HepG2 (cell line): Measurements from ENCODE around the gene UQCR11. TPM values are rescaled to one million over a fixed set of nuclear protein-coding genes. Genes with fewer than 3 reads are reported as not detected.
A peak's percentile ranks its signal among the peaks of the same experiment; 100 is the strongest.

Experiments
- ASH2L ChIP-seq: fragments of 300-600, 200-600 bp; sonication (generic); IDR thresholded peaks from 2 replicates; pipeline ENCODE4 v1.7.0; 2017; ENCODE audit warnings: low read depth, mild to moderate bottlenecking, moderate library complexity, mixed read lengths, low read length; ENCODE audit not compliant: insufficient read length
- CENPT ChIP-seq: sonication (generic); formaldehyde crosslinking; IDR thresholded peaks from 2 replicates; pipeline ENCODE4 v1.8.0; 2022; ENCODE audit warnings: low read depth, mild to moderate bottlenecking, moderate library complexity, missing genetic modification reagents
- CREM ChIP-seq, 2 experiments: sonication (generic) in 1 of 2; formaldehyde crosslinking in 1 of 2; IDR thresholded peaks; 2 replicates each; pipeline versions ENCODE4 v1.4.0 to v1.6.1; 2016 to 2020; ENCODE audit warnings: antibody characterized with exemption in 1 of 2, mild to moderate bottlenecking in 1 of 2, missing genetic modification reagents in 1 of 2
- DBP ChIP-seq: sonication (generic); formaldehyde crosslinking; IDR thresholded peaks from 2 replicates; pipeline ENCODE4 v1.4.0; 2020; ENCODE audit warnings: missing genetic modification reagents; ENCODE audit errors: not compliant biosample characterization
- ETS1 ChIP-seq: sonication (generic); formaldehyde crosslinking; IDR thresholded peaks from 2 replicates; pipeline ENCODE4 v1.4.0; 2020; ENCODE audit warnings: missing genetic modification reagents
- FOXM1 ChIP-seq: sonication (generic); formaldehyde crosslinking; IDR thresholded peaks from 2 replicates; pipeline ENCODE4 v1.5.0; 2020; ENCODE audit warnings: missing genetic modification reagents
- MYC ChIP-seq: sonication (generic); formaldehyde crosslinking; IDR thresholded peaks from 2 replicates; pipeline ENCODE4 v1.9.0; 2021; ENCODE audit warnings: missing genetic modification reagents, borderline replicate concordance
- MYPOP ChIP-seq: sonication (generic); formaldehyde crosslinking; IDR thresholded peaks from 2 replicates; pipeline ENCODE4 v1.8.1; 2023; ENCODE audit warnings: mild to moderate bottlenecking, moderate library complexity, missing genetic modification reagents
- NFIC ChIP-seq: IDR thresholded peaks from 2 replicates; pipeline ENCODE4 v1.6.1; 2012; ENCODE audit warnings: mild to moderate bottlenecking, low read length, inconsistent platforms
- ONECUT2 ChIP-seq: sonication (generic); formaldehyde crosslinking; IDR thresholded peaks from 2 replicates; pipeline ENCODE4 v1.4.0; 2020; ENCODE audit warnings: missing genetic modification reagents
- POLR2AphosphoS5 ChIP-seq: IDR thresholded peaks from 2 replicates; pipeline ENCODE4 v1.6.1; 2012; ENCODE audit warnings: low read depth, low read length
- RARA ChIP-seq: IDR thresholded peaks from 2 replicates; pipeline ENCODE4 v1.6.1; 2016; ENCODE audit warnings: missing genetic modification reagents, missing compliant biosample characterization
- SOX13 ChIP-seq, 3 experiments: fragments of 450-650 bp in 1 of 3; sonication (generic) in 1 of 3; formaldehyde crosslinking in 1 of 3; IDR thresholded peaks in 2 of 3; conservative IDR thresholded peaks in 1 of 3; 2 replicates each; pipeline versions ENCODE4 v1.5.0 to v1.6.1; 2016 to 2020; ENCODE audit warnings: antibody characterized with exemption in 1 of 3, mild to moderate bottlenecking in 1 of 3, missing compliant biosample characterization in 1 of 3, missing genetic modification reagents in 1 of 3, moderate library complexity in 1 of 3
- TRAFD1 ChIP-seq: sonication (generic); formaldehyde crosslinking; IDR thresholded peaks from 2 replicates; pipeline ENCODE4 v1.5.1; 2020; ENCODE audit warnings: missing genetic modification reagents, mild to moderate bottlenecking, borderline replicate concordance
- ZFP90 ChIP-seq: sonication (generic); formaldehyde crosslinking; IDR thresholded peaks from 2 replicates; pipeline ENCODE4 v1.8.0; 2022; ENCODE audit warnings: missing genetic modification reagents, mild to moderate bottlenecking, inconsistent platforms, borderline replicate concordance
- ZNF333 ChIP-seq: sonication (generic); formaldehyde crosslinking; IDR thresholded peaks from 2 replicates; pipeline ENCODE4 v1.4.0; 2020; ENCODE audit warnings: mild to moderate bottlenecking, missing genetic modification reagents, borderline replicate concordance
- polyA plus RNA-seq, 8 experiments: library from polyadenylated mRNA; depleted of rRNA in 3 of 8; stranded (reverse) in 7 of 8; unstranded in 1 of 8; fragments of >200 nt; fragmentation: Illumina TruSeq in 4 of 8; extraction: Trizol in 4 of 8; gene quantifications; 2 replicates each; pipeline versions ENCODE4 v1.2.1 to v1.2.3, GENCODE V29; 2011 to 2016; ENCODE audit warnings: low read depth in 4 of 8, missing spikeins in 1 of 8, mixed read lengths in 1 of 8; ENCODE audit not compliant: insufficient read depth in 1 of 8
- total RNA-seq, 5 experiments: library from RNA; depleted of rRNA; stranded (reverse); fragments of >200 nt; fragmentation: Illumina TruSeq; extraction: Trizol; gene quantifications; 2 replicates each; pipeline ENCODE4 v1.2.3, GENCODE V29; 2016; ENCODE audit warnings: low read depth in 1 of 5
- TF ChIP-seq, protein P1 (sequence below): IDR thresholded peaks from 2 replicates; pipeline ENCODE4 v1.6.1; 2012; ENCODE audit warnings: low read length, improper control_type of control experiment

The UQCR11 gene
- total and polyA plus RNA-seq, 2 of the 13 experiments (the other 11 are each of a cell fraction or from before 2014, with no cell fraction given) = 125 to 214 TPM

DNA sequence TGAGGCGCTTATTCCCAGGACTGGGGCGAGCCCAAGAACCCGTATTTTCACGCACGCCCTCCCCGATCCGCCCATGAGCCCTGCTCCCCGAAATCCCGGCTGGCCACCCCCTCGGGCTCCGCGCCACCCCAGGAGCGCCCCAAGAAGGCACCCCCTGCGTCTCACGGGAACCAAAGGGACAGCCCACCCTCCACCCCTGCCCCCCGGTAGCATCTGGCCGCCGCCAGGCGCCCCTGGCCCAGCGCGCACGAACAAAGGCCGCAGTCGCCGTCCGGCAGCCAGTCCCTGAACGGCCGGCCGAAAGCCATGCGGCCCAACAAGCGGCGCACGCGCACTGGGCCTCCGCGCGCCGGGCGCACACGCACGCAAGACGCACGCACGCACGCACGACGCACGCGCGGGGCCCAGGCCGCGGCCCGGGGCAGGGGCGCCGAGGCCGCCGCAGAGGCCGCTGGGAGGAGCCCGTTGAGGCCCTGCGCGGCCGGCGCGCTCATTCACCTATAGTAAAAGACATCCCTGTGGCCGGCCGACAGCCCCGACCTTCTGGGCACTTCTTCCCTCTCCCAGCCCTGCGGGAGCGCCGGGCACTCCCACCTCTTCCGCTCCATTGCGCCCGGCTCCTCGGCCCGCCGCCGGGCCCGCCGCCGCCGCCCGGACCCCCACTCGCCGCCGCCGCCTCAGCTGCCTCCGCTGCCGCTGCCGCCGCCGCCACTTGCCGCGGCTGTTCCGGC, 13.1 kb downstream of the UQCR11 start (continued):
- TF ChIP-seq POLR2AphosphoS5 = peak; percentile 91
- 0 out of 2 replicates have a peak, but pooled peaks have one; percentile 43 for TF ChIP-seq ZFP90 (CRISPR knock-in tag)
- no peak for TF ChIP-seq ONECUT2 (CRISPR knock-in tag)
- TF ChIP-seq, protein P1, sequence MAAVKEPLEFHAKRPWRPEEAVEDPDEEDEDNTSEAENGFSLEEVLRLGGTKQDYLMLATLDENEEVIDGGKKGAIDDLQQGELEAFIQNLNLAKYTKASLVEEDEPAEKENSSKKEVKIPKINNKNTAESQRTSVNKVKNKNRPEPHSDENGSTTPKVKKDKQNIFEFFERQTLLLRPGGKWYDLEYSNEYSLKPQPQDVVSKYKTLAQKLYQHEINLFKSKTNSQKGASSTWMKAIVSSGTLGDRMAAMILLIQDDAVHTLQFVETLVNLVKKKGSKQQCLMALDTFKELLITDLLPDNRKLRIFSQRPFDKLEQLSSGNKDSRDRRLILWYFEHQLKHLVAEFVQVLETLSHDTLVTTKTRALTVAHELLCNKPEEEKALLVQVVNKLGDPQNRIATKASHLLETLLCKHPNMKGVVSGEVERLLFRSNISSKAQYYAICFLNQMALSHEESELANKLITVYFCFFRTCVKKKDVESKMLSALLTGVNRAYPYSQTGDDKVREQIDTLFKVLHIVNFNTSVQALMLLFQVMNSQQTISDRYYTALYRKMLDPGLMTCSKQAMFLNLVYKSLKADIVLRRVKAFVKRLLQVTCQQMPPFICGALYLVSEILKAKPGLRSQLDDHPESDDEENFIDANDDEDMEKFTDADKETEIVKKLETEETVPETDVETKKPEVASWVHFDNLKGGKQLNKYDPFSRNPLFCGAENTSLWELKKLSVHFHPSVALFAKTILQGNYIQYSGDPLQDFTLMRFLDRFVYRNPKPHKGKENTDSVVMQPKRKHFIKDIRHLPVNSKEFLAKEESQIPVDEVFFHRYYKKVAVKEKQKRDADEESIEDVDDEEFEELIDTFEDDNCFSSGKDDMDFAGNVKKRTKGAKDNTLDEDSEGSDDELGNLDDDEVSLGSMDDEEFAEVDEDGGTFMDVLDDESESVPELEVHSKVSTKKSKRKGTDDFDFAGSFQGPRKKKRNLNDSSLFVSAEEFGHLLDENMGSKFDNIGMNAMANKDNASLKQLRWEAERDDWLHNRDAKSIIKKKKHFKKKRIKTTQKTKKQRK = no peak
- no peak for TF ChIP-seq DBP (CRISPR knock-in tag)
- TF ChIP-seq ZNF333 (CRISPR knock-in tag) = no peak
- TF ChIP-seq NFIC = no peak
- peak; percentile 7 for TF ChIP-seq ASH2L
- no peak for TF ChIP-seq FOXM1 (CRISPR knock-in tag)
- TF ChIP-seq TRAFD1 (CRISPR knock-in tag) = 0 out of 2 replicates have a peak, but pooled peaks have one; percentile 10
- TF ChIP-seq RARA = no peak
- TF ChIP-seq CENPT (CRISPR knock-in tag) = peak; percentile 82
- TF ChIP-seq MYC = peak; percentile 98
- no peak for TF ChIP-seq CREM (IDR thresholded peaks at IDR 0.05)
- TF ChIP-seq CREM (CRISPR knock-in tag; IDR thresholded peaks at IDR 0.05) = no peak
- no peak for TF ChIP-seq ETS1 (CRISPR knock-in tag)
- TF ChIP-seq SOX13 (IDR thresholded peaks at IDR 0.05) = no peak
- no peak for TF ChIP-seq SOX13 (CRISPR knock-in tag; conservative IDR thresholded peaks at IDR 0.05 in 1 of 2, IDR thresholded peaks at IDR 0.05 in 1 of 2)
- TF ChIP-seq MYPOP (CRISPR knock-in tag) = no peak
